H1 (cell line): ENCODE data around the gene SSU72. TPM values are rescaled to one million over a fixed set of nuclear protein-coding genes. Genes with fewer than 3 reads are reported as not detected.
A peak's percentile ranks its signal among the peaks of the same experiment; 100 is the strongest.

Source experiments
- CBX5 ChIP-seq: fragments of 300-800, 300-1000 bp; sonication (generic); IDR thresholded peaks from 2 replicates; pipeline ENCODE4 v1.7.1; 2016; ENCODE audit warnings: antibody characterized with exemption, low read length, low read depth
- CEBPB ChIP-seq: IDR thresholded peaks from 2 replicates; pipeline ENCODE4 v1.6.1; 2012; ENCODE audit warnings: low read depth, low read length
- CREB1 ChIP-seq: IDR thresholded peaks from 2 replicates; pipeline ENCODE4 v1.6.1; 2012; ENCODE audit warnings: inconsistent platforms
- CTBP2 ChIP-seq: IDR thresholded peaks from 2 replicates; pipeline ENCODE4 v1.7.0; 2011; ENCODE audit warnings: borderline replicate concordance, mild to moderate bottlenecking, moderate library complexity, mixed read lengths, low read length; ENCODE audit not compliant: insufficient read depth, insufficient read length
- EGR1 ChIP-seq: IDR thresholded peaks from 2 replicates; pipeline ENCODE4 v1.6.1; 2011; ENCODE audit warnings: low read depth, low read length, borderline replicate concordance
- JUN ChIP-seq: IDR thresholded peaks from 2 replicates; pipeline ENCODE4 v1.6.1; 2011; ENCODE audit warnings: low read depth, mild to moderate bottlenecking, improper control_type of control experiment, low read length
- KDM5A ChIP-seq: fragments of 200-600 bp; IDR thresholded peaks from 2 replicates; pipeline ENCODE4 v1.7.1; 2012; ENCODE audit warnings: mild to moderate bottlenecking, low read length, inconsistent platforms, mixed read lengths
- MAFK ChIP-seq: IDR thresholded peaks from 2 replicates; pipeline ENCODE4 v1.6.1; 2012; ENCODE audit warnings: low read depth, mild to moderate bottlenecking, improper control_type of control experiment, low read length
- POU5F1 ChIP-seq: IDR thresholded peaks from 2 replicates; pipeline ENCODE4 v1.6.1; 2011; ENCODE audit warnings: low read depth, mild to moderate bottlenecking, low read length, moderate library complexity
- RAD21 ChIP-seq, 2 experiments: IDR thresholded peaks in 1 of 2; conservative IDR thresholded peaks in 1 of 2; 2 replicates each; pipeline ENCODE4 v1.6.1; 2011; ENCODE audit warnings: low read depth in 2 of 2, low read length in 2 of 2, improper control_type of control experiment in 1 of 2, inconsistent platforms in 1 of 2, mild to moderate bottlenecking in 1 of 2, moderate library complexity in 1 of 2
- RFX5 ChIP-seq: IDR thresholded peaks from 2 replicates; pipeline ENCODE4 v1.6.1; 2011; ENCODE audit warnings: low read depth, low read length, improper control_type of control experiment, borderline replicate concordance
- RNF2 ChIP-seq: fragments of 200-900, 300-1000 bp; sonication (generic); IDR thresholded peaks from 2 replicates; pipeline ENCODE4 v1.7.1; 2016; ENCODE audit warnings: borderline replicate concordance, low read depth, mild to moderate bottlenecking, antibody characterized with exemption, low read length; ENCODE audit not compliant: poor library complexity, severe bottlenecking; ENCODE audit errors: missing control alignments
- TBP ChIP-seq: IDR thresholded peaks from 2 replicates; pipeline ENCODE4 v1.6.1; 2011; ENCODE audit warnings: low read depth, low read length, improper control_type of control experiment
- TEAD4 ChIP-seq: IDR thresholded peaks from 2 replicates; pipeline ENCODE4 v1.6.1; 2012; ENCODE audit warnings: low read depth, low read length, inconsistent platforms, mixed read lengths
- ZNF274 ChIP-seq: IDR thresholded peaks from 2 replicates; pipeline ENCODE4 v1.7.0; 2012; ENCODE audit warnings: low read length, borderline replicate concordance; ENCODE audit errors: extremely low read depth
- polyA plus RNA-seq, 7 experiments: library from polyadenylated mRNA; depleted of rRNA in 3 of 7; stranded (reverse) in 5 of 7; unstranded in 2 of 7; fragments of >200 nt in 5 of 7; fragments of 200-250 nt in 2 of 7; gene quantifications; 1 replicate in 5 of 7; 2 replicates in 1 of 7; 4 replicates in 1 of 7; pipeline versions ENCODE4 v1.2.1 to v1.2.3, GENCODE V29; 2011 to 2013; ENCODE audit warnings: missing spikeins in 2 of 7, mixed read lengths in 2 of 7
- total RNA-seq: library from RNA; stranded (reverse); fragmentation: NEBNext Ultra II Directional; extraction: Animal tissue kit (Norgen Biotek cat#: 25700); gene quantifications from 2 replicates; pipeline ENCODE4 v1.2.1, GENCODE V29; 2021
- TF ChIP-seq, protein P1 (sequence below): IDR thresholded peaks from 2 replicates; pipeline ENCODE4 v1.6.1; 2011; ENCODE audit warnings: low read depth, mild to moderate bottlenecking, low read length; ENCODE audit not compliant: insufficient read depth
- TF ChIP-seq, protein P2 (sequence below): IDR thresholded peaks from 2 replicates; pipeline ENCODE4 v1.6.1; 2011; ENCODE audit warnings: low read length, improper control_type of control experiment
- TF ChIP-seq, protein P3 (sequence below), 3 experiments: IDR thresholded peaks; 1 replicate in 2 of 3; 2 replicates in 1 of 3; pipeline versions ENCODE4 v1.5.1 to v1.6.1; 2011; ENCODE audit warnings: low read length in 3 of 3, mild to moderate bottlenecking in 3 of 3, inconsistent platforms in 2 of 3, low read depth in 1 of 3, moderate library complexity in 1 of 3; ENCODE audit not compliant: insufficient read depth in 1 of 3; ENCODE audit errors: control extremely low read depth in 1 of 3

Gene SSU72
- total and polyA plus RNA-seq, 2 of the 8 experiments (the other 6 are each of a cell fraction or from before 2014, with no cell fraction given), result 110 to 165 TPM

DNA sequence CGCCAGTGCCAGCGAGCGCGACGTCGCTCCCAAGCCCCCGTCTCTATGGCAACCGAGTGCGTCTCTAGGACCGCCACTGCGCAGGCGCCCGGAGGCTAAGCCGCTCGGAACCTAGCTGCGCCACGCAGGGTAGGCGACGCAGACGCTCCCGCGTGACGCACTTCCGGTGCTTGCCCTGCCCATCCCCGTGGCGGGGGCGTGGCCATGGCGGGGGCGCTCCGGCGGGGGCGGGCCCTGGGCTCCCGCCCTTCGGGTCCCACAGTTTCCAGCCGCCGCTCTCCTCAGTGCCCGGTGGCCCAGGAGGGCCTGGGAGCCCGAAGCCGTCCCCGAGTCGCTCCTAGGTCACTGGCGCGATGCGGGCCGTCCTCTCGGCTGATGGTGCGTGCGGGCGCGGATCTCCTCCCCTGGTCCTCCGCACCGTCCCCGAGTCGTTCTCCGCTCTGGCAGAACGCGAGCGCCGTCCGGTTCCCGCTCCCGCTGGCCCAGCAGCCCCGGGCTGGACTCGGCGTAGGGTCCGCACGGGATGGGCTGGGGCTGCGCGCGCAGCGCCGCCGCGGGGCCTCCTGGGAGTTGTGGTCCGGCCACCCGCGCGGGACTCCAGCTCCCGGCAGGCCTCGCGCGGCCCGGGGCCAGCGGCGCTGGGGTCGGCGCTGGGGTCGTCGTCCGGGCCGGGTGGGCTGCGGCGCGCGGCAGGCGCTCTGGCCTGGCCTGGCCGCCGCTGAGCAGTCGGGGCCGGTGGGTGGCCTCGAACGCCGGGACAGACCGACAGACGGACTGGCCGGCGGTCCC, 40.8 kb upstream of the SSU72 start, which contains the start of gene MIB2 (continued):
- no peak for TF ChIP-seq JUN
- no peak for TF ChIP-seq KDM5A
- TF ChIP-seq, protein P1, sequence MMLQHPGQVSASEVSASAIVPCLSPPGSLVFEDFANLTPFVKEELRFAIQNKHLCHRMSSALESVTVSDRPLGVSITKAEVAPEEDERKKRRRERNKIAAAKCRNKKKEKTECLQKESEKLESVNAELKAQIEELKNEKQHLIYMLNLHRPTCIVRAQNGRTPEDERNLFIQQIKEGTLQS, result peak; percentile 93
- TF ChIP-seq, protein P2, sequence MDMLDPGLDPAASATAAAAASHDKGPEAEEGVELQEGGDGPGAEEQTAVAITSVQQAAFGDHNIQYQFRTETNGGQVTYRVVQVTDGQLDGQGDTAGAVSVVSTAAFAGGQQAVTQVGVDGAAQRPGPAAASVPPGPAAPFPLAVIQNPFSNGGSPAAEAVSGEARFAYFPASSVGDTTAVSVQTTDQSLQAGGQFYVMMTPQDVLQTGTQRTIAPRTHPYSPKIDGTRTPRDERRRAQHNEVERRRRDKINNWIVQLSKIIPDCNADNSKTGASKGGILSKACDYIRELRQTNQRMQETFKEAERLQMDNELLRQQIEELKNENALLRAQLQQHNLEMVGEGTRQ, result no peak
- TF ChIP-seq RAD21 (IDR thresholded peaks at IDR 0.05 in 1 of 2, conservative IDR thresholded peaks at IDR 0.05 in 1 of 2; ENCODE audit: low read depth in 2 of 2, low read length in 2 of 2), result no peak
- peak; percentile 80; the same call in 1 of the 2 replicates for TF ChIP-seq EGR1
- no peak for TF ChIP-seq MAFK
- TF ChIP-seq ZNF274, result no peak
- no peak for TF ChIP-seq CTBP2
- TF ChIP-seq RNF2, result no peak
- TF ChIP-seq CBX5, result no peak
- TF ChIP-seq RFX5, result peak; percentile 69; the same call in 1 of the 2 replicates
- no peak for TF ChIP-seq POU5F1
- no peak; the same call in 1 of the 2 replicates for TF ChIP-seq TBP
- no peak for TF ChIP-seq CEBPB
- peak; percentile 99 for TF ChIP-seq CREB1
- TF ChIP-seq TEAD4, result no peak
- TF ChIP-seq, protein P3, sequence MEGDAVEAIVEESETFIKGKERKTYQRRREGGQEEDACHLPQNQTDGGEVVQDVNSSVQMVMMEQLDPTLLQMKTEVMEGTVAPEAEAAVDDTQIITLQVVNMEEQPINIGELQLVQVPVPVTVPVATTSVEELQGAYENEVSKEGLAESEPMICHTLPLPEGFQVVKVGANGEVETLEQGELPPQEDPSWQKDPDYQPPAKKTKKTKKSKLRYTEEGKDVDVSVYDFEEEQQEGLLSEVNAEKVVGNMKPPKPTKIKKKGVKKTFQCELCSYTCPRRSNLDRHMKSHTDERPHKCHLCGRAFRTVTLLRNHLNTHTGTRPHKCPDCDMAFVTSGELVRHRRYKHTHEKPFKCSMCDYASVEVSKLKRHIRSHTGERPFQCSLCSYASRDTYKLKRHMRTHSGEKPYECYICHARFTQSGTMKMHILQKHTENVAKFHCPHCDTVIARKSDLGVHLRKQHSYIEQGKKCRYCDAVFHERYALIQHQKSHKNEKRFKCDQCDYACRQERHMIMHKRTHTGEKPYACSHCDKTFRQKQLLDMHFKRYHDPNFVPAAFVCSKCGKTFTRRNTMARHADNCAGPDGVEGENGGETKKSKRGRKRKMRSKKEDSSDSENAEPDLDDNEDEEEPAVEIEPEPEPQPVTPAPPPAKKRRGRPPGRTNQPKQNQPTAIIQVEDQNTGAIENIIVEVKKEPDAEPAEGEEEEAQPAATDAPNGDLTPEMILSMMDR (IDR thresholded peaks at IDR 0.05; ENCODE audit: control extremely low read depth in 1 of 3, insufficient read depth in 1 of 3, low read depth in 1 of 3, low read length in 3 of 3), result no peak
